Activated T-helper 1 cell treated with anti-CD3 and anti-CD28 coated beads, Interleukin-2, amount 50 U/mL, for 16 hours (primary cell): ENCODE results near the gene UTP4.
"Not testable (repeated sequence)": the region's sequence is repeated elsewhere in the genome, so short reads cannot be mapped to it uniquely, and the experiment has no call there.

Experiments used
- DNase-seq, 2 donors: peaks; one replicate each; pipeline ENCODE4 v3.0.0-alpha.2; 2020; ENCODE audit warnings: low read depth in 1 of 2, low spot score in 1 of 2

The UTP4 gene

DNA sequence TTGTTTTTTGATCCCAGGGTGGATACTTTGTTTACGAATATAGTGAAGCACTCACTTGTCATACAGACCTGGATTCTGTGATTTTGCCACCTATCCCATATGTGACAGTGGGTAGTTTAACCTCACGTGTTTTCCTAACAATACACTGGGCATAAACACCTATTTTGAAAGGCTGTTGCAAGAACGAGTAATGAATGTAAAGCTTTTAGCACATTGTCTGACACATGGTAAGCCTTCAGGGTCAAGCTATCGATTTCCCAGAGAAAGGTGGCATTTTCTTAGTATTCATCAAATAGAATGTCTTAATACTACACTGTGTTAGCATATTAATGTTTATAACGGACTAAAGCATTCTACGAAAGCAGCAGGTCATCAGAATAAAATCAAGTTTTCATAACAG is 2.0 kb upstream of the UTP4 start:
- DNase-seq, result no peak

DNA sequence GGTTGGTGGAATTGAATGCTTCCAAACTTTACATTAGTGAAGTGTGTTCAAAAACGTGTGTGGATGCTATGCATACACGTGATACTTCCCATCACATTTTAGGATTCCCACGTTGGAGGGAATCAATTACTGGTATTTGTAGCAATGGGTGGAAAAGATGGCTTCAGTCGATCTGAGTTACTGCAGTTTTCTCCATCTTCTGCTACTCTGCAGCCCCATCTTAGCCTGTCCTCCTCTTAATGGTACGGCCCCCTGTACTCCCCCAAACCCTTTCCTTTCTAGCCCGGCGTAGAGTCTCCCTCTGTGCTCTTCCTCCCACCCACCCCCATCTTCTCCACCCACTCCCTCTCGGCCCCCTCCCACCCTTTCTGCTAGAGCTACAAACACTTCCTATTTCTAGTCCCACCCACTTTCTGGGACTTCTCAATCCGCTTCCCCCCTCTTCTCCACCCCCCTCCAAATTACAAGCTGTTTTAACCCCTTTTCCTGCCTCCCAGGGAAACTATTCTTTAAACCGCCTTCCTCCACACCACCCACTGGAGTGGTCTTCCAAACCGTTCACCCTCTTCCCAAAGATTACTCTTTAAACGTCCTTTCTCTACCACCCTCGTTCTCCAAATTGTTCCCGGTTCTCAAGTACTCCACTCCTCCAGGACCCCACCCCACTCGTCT is 1.1 kb upstream of the UTP4 start:
- no peak for DNase-seq

GRCh38 chr16:69131839-69132423 is 518 bp upstream of the UTP4 start:
- peak; percentile 41 to 59 for DNase-seq

DNA sequence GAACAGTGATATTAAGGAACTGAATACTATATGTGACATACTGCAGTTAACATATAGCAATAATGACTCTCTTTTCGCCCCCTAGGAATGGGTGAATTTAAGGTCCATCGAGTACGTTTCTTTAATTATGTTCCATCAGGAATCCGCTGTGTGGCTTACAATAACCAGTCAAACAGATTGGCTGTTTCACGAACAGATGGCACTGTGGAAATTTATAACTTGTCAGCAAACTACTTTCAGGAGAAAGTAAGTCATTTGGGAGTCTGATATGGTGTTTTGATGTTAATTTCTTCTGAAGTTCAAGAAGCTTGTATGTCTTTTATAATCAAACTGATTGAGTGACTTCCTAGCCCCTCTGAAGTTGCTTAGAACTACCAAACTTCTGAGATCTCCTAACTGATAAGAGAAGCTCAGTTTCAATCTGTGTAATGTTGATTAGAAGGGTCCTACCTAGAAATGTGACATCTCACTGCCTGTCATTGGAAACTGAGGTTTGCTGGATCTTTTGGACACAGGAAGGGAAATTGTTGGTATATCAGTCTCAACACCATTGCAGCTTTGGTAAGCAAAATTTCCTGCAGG is 1.0 kb downstream of the UTP4 start:
- DNase-seq, result no peak

DNA sequence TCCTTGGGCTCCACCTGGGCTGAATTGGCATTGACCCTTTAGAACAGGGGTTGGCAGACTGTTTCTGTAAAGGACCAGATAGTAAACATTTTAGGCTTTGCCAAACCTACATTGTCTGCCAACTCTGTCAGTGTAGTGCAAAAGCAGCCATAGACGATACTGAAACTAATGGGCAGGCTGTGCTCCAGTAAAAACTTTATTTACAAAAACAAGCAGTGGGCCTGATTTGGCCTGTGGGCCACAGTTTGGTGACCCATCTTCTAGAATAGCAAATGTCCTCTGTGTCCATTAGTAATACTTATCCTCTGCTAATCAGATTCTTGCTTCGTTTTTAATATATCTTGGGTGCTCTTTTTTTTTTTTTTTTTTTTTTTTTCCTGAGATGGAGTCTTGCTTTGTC is 6.2 kb downstream of the UTP4 start:
- no peak for DNase-seq

- DNase-seq, result not testable (repeated sequence)
Measured at GRCh38 chr16:69139464-69139863, 7.0 kb downstream of the UTP4 start.

GRCh38 chr16:69141014-69141413 is 8.6 kb downstream of the UTP4 start:
- DNase-seq, result no peak

DNA sequence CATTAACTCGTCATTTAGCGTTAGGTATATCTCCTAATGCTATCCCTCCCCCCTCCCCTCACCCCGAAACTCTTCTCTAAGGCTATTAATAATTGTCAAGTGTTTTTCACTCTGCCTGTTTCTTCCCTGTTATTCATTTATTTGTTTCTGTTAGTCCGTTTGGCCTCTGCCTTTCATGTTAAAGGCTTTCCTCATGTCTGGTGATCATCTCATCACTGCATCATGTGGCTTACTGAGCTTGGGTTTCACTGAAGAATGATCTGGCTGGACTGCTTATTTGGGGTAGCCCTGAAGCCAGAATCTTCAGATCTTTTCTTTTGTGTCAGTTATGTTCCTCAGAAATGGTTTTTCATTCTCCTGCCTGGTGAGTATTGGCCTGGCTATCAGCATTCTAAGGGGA is 9.5 kb downstream of the UTP4 start:
- no peak for DNase-seq

DNA sequence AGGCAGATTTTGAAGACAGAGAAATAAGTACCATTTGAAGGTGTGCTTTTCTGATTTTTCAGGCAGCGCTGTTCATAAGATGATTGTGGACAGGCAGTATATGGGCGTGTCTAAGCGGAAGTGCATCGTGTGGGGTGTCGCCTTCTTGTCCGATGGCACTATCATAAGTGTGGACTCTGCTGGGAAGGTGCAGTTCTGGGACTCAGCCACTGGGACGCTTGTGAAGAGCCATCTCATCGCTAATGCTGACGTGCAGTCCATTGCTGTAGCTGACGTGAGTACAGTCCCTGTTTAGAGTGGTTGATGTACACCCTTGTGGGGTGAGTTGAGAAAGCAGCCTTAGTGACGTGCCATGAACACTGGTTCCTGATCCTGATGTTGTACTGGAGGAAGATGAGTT is 10.7 kb downstream of the UTP4 start:
- DNase-seq, result no peak

- no peak for DNase-seq
Measured at GRCh38 chr16:69145658-69146057, 13.2 kb downstream of the UTP4 start.

DNA sequence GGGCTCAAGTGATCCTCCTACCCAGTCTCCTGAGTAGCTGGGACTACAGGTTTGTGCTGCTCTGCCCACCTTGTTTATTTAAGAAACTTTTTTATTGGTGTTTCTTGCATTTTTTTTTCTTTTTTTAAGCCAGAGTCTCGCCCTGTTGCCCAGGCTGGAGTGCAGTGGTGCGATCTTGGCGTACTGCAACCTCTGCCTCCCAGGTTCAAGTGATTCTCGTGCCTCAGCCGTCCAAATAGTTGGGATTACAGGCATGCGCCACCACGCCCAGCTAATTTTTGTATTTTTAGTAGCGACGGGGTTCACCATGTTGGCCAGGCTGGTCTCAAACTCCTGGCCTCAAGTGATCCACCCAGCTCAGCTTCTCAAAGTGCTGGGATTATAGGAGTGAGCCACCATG is 17.2 kb downstream of the UTP4 start:
- not testable (repeated sequence) for DNase-seq

DNA sequence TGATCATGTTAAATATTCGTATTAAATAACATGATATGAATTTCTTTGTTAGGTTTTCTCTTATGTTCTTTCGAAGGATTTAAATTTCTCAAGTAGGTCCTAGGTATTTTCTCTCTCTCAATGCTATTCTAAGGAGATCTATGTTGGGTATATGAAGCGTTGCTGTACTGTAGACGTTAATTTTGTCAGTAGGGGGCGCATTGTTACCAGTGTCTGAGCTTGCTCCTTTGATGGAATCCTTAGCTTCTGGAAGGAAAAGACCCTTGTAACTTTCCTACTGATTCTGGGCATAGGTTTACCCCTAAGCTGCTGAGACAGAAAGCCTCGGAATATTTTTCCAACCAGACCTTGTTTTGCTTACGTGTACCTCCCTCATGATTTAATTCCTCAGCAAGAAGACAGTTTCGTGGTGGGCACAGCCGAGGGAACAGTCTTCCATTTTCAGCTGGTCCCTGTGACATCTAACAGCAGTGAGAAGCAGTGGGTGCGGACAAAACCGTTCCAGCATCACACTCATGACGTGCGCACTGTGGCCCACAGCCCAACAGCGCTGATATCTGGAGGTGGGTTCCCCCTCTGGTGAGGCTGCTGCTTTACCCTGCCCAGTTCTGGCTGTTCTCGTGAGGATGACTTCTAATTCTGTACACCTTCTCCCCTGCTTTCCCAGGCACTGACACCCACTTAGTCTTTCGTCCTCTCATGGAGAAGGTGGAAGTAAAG is 17.9 kb downstream of the UTP4 start:
- DNase-seq, result no peak

DNA sequence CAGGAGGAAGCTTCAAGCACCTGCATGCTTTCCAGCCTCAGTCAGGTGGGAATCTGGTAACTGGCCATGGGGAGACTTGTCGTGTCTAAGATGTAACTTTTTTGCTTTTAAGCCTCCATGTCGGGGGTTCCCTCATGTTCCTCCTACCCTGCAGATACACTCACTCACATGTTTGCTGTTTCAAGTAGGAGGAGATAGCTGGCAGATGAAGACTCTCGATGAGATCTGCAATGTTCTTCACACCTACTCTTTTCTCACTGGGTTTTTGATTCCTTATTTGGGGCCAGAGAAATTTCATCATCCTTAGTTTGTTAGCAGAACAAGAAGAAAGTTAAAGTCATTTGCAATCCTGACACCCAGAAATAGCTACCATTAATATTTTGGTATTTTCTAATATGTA is 24.7 kb downstream of the UTP4 start:
- no peak for DNase-seq

- no peak for DNase-seq
Measured at GRCh38 chr16:69160192-69160591, 27.7 kb downstream of the UTP4 start.

DNA sequence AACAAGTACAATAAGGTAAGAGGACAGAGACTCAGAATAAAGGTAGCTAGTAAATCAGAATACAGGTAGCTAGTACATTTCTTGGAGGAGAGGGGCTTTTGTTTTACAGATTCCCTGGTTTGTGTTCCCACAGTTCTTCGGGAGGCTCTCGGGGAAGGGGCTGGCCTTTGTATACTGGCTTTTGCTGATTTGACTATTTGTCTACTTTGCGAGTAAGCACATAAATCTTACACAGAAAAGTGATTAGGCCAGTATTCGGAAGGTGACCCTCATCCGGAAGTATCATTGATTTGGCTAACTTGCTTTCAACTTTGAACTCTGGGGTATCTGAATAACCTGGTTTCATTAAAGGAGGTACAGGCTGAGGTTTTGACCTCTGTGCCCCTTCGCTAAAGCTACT is 33.1 kb downstream of the UTP4 start:
- DNase-seq, result no peak

DNA sequence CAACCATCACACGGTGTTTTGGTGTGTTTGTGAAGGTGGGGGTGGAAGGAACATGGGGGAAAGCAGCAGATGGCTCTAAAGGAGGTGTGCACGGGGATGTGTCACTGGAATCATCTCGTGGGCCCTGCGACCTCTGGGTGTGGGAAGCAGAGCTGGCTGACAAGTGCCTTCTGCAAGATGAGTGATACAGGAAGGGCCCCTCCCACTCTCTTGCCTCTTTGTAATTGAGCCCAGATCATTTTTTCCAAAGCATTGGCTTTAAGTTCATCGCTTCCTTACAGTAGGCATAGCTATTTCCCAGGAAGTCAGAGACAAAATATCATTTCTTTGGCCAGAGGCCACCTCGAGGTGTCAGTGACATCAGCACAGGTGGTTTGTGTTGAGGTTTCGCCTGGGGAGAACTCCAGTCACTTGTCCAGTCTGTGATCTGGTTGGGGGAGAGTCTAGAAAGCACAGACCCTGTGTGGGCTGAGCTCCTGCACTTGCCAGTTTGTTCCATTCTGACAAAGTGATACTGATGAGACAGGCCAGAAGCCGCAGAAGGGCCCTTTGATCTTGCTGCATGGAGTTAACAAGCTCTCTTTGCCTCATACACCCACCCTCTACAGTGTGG is 33.9 kb downstream of the UTP4 start:
- peak in 1 of 2 donors; percentile 50 for DNase-seq

- DNase-seq, result no peak
Measured at GRCh38 chr16:69166946-69167930, 34.8 kb downstream of the UTP4 start.

DNA sequence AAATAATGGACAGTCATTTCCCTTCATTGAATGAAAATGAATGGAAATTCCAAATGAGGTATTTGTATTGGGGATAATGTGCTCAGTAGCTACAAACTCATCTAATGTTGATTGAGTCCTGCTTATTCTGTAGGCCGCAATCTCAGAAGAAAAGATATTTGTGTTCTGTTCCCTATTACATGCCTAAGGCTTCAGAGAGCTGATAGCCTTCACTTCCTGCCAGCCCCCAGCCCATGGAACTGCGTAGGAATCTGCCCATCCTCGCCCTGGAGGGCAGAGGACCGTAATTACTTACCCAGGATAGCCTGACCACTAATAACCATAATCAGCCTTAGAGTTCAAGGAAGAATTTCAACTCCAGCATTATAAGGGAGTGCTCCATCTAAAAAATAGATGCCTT is 36.6 kb downstream of the UTP4 start:
- no peak for DNase-seq

DNA sequence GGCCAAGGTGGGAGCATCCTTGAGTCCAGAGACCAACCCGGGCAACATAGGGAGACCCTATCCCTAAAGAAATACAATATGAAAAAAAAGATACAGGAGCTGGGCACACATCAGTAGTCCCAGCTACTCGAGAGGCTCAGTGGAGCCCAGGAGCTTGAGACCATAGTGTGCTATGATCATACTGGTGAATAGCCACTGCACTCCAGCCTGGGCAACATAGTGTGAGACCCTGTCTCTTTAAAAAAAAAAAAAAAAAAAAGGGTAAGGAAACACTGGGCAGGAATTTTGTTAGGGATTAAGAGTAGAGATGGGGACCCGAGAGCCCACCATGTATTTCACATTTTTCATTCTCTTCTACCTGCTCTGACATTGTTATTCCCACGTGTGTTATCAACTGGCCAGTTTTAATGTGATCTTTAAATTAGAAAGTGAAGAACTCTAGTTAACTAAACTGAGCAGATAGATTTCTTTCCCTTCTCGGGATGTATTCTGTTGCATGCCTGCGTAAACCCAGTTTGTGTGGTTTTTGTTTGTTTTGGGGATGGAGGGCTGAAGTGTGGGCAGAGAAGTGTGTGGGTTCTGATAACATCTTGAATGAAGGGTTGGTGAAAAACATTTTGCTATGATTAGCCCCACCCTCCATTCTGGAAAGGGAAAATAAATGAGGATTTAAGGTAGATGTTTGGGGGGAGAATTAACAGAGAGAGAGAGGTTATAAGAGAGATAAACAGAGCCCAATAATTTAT is 37.3 kb downstream of the UTP4 start:
- DNase-seq, result no peak
